B cell (primary cell): ENCODE results near the gene NFKBIZ. TPM values are rescaled to one million over a fixed set of nuclear protein-coding genes. Genes with fewer than 3 reads are reported as not detected.

Experiments used
- ATAC-seq: fragments of 200-7000 bp; cut with Tn5 transposase; one replicate; pipeline ENCODE4 v1.10.0; 2021; ENCODE audit warnings: low read depth, mild to moderate bottlenecking, moderate number of reproducible peaks, moderate library complexity
- CTCF ChIA-PET: fragments of 350-600 bp; sonication (Branson Sonifier 250); formaldehyde crosslinking; loops from one replicate; lab custom pipeline; 2021; ENCODE audit warnings: antibody characterized with exemption, inconsistent platforms; lab: Charles Lee
- POLR2A ChIA-PET: fragments of 350-600 bp; sonication (Branson Sonifier 250); formaldehyde crosslinking; loops from one replicate; lab custom pipeline; 2021; ENCODE audit warnings: antibody characterized with exemption; lab: Charles Lee
- DNase-seq: peaks from one replicate; pipeline ENCODE4 v3.0.0; 2013
- H2AFZ ChIP-seq: 2 replicates; pipeline ENCODE4 v1.6.1; 2012; ENCODE audit warnings: mild to moderate bottlenecking, low read depth, low read length; ENCODE audit not compliant: insufficient read depth, poor library complexity, severe bottlenecking
- H3K27ac ChIP-seq, 2 donors: 1 replicate in 1 of 2; 2 replicates in 1 of 2; pipeline ENCODE4 v1.5.1; 2012 to 2013; ENCODE audit warnings: low read length in 2 of 2, mild to moderate bottlenecking in 2 of 2, moderate library complexity in 1 of 2
- H3K27me3 ChIP-seq, 4 experiments: fragments of 200-600 bp in 1 of 4; sonication (generic) in 1 of 4; replicated peaks in 1 of 4; 1 replicate in 2 of 4; 2 replicates in 2 of 4; pipeline versions ENCODE4 v1.6.1 to v1.7.0; 2013 to 2016; ENCODE audit warnings: low read length in 3 of 4, mild to moderate bottlenecking in 2 of 4, mixed read lengths in 1 of 4, moderate library complexity in 1 of 4; ENCODE audit not compliant: insufficient read depth in 4 of 4, control insufficient read depth in 3 of 4; ENCODE audit errors: control extremely low read depth in 1 of 4
- H3K36me3 ChIP-seq, 2 experiments: replicated peaks in 1 of 2; 1 replicate in 1 of 2; 2 replicates in 1 of 2; pipeline versions ENCODE4 v1.6.1 to v1.7.1; 2013; ENCODE audit warnings: low read length in 1 of 2; ENCODE audit not compliant: insufficient read depth in 2 of 2, control insufficient read depth in 1 of 2; ENCODE audit errors: control extremely low read depth in 1 of 2, extremely low read depth in 1 of 2
- H3K4me1 ChIP-seq, 2 donors: fragments of 200-600 bp in 1 of 2; sonication (generic) in 1 of 2; 1 replicate in 1 of 2; 2 replicates in 1 of 2; pipeline versions ENCODE4 v1.5.1 to v1.6.1; 2013 to 2017; ENCODE audit warnings: low read length in 2 of 2; ENCODE audit not compliant: control insufficient read depth in 2 of 2, insufficient read depth in 2 of 2
- H3K4me2 ChIP-seq: replicated peaks from 2 replicates; pipeline ENCODE3; 2012; ENCODE audit warnings: mild to moderate bottlenecking, low read depth, low read length; ENCODE audit not compliant: poor library complexity, severe bottlenecking
- H3K4me3 ChIP-seq, 5 experiments: fragments of 200-600 bp in 1 of 5; sonication (generic) in 1 of 5; 1 replicate in 3 of 5; 2 replicates in 2 of 5; pipeline versions ENCODE4 v1.5.1 to v1.7.0; 2011 to 2016; ENCODE audit warnings: low read length in 4 of 5, mild to moderate bottlenecking in 4 of 5, low read depth in 2 of 5, control low read depth in 1 of 5, moderate library complexity in 1 of 5; ENCODE audit not compliant: insufficient read depth in 1 of 5; ENCODE audit errors: control extremely low read depth in 1 of 5, extremely low read depth in 1 of 5
- H3K79me2 ChIP-seq: fragments of 200-600 bp; sonication (generic); one replicate; pipeline ENCODE4 v1.6.0; 2016; ENCODE audit warnings: low read length; ENCODE audit not compliant: control insufficient read depth, insufficient read depth
- H3K9ac ChIP-seq: fragments of 200-600 bp; sonication (generic); 2 replicates; pipeline ENCODE4 v1.6.1; 2017; ENCODE audit warnings: mild to moderate bottlenecking, low read length, moderate library complexity
- H3K9me3 ChIP-seq, 3 donors: one replicate each; pipeline versions ENCODE4 v1.6.1 to v1.7.1; 2013; ENCODE audit warnings: low read length in 2 of 3; ENCODE audit not compliant: control insufficient read depth in 2 of 3, insufficient read depth in 1 of 3; ENCODE audit errors: control extremely low read depth in 1 of 3
- H4K20me1 ChIP-seq: 2 replicates; pipeline ENCODE4 v1.6.0; 2012; ENCODE audit warnings: mild to moderate bottlenecking, low read length; ENCODE audit not compliant: insufficient read depth, control insufficient read depth, poor library complexity, severe bottlenecking
- H3K27ac Mint-ChIP-seq: one replicate; pipeline ENCODE4 v1.8.0; 2021; ENCODE audit warnings: mixed read lengths
- H3K27me3 Mint-ChIP-seq: one replicate; pipeline ENCODE4 v1.8.0; 2021; ENCODE audit warnings: mixed read lengths
- H3K4me1 Mint-ChIP-seq: one replicate; pipeline ENCODE4 v1.8.0; 2021; ENCODE audit warnings: mixed read lengths
- H3K4me3 Mint-ChIP-seq: one replicate; pipeline ENCODE4 v1.8.0; 2021; ENCODE audit warnings: mixed read lengths
- H3K9me3 Mint-ChIP-seq: one replicate; pipeline ENCODE4 v1.8.0; 2022; ENCODE audit warnings: mixed read lengths; ENCODE audit not compliant: insufficient read depth
- EZH2 ChIP-seq: IDR thresholded peaks from 2 replicates; pipeline ENCODE4 v1.6.1; 2012; ENCODE audit warnings: borderline replicate concordance, low read depth, mild to moderate bottlenecking, moderate library complexity, low read length; ENCODE audit not compliant: insufficient read depth, poor library complexity, severe bottlenecking
- WGBS: methylation state at CpG from one replicate; pipeline ENCODE4 v1.1.5; 2013; ENCODE audit warnings: missing lambda C conversion rate; ENCODE audit not compliant: insufficient coverage; 5-methylcytosine and 5-hydroxymethylcytosine counted together
- intact Hi-C: fragments of 100-400 bp; cut with micrococcal nuclease; formaldehyde crosslinking; loops from one replicate; pipeline ENCODE4 v1.10.0; 2022
- polyA plus RNA-seq: library from polyadenylated mRNA; depleted of rRNA; stranded (reverse); fragments of >200 nt; gene quantifications from 2 replicates; pipeline ENCODE4 v1.2.3, GENCODE V29; 2012
- total RNA-seq, 2 donors: library from RNA; stranded (reverse); fragments of 120-200 nt in 1 of 2; gene quantifications; 1 replicate in 1 of 2; 2 replicates in 1 of 2; pipeline versions ENCODE4 v1.2.3 to v1.2.4, GENCODE V29; 2013 to 2022
- TF ChIP-seq, protein P1 (sequence below): fragments of 200-600 bp; IDR thresholded peaks from one replicate; pipeline ENCODE4 v1.8.0; 2022; ENCODE audit warnings: antibody characterized with exemption, mild to moderate bottlenecking

NFKBIZ gene
- total and polyA plus RNA-seq, 2 donors (not counting 1 experiment from before 2014, with no cell fraction given), result 114 to 157 TPM

DNA sequence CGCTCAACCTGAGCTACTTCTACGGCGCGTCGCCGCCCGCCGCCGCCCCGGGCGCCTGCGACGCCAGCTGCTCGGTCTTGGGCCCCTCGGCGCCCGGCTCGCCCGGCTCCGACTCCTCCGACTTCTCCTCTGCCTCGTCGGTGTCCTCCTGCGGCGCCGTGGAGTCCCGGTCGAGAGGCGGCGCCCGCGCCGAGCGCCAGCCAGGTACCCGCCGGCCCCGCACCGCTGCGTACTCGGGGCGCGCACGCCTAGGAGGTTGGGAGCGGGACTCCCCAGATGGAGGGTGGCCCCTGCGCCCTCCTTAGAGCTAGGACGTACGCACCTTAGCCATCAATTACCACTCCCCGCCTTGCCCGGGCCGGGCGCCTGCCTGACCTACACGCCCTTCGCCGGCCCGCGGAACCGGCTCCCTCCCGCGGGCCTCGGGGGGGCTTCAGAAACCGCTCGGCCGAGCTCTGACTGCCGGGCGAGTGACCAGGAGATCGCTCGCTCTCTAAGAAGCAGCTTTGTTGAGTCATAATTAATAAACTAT lies 466 bp downstream of the NFKBIZ start:
- peak overlapping the region; percentile 99 for H3K4me3 Mint-ChIP-seq
- peak; percentile 35 for ATAC-seq
- WGBS, result under 1% methylated on average over 67 of the region's 67 CpGs
- peak overlapping the region; percentile 96 for H3K27ac Mint-ChIP-seq
- Histone ChIP-seq H3K27me3 (no peaks in the 10 kb centered on the region), H3K79me2 (peaks cover 51% of the 10 kb centered on the region), H3K4me2 (peak overlapping the region; percentile 75), H3K4me1 (peaks cover 18 to 36% of the 10 kb centered on the region in 2 donors), H3K36me3 (peaks cover 7 to 29% of the 10 kb centered on the region in 2 experiments), H3K9me3 (no peaks in the 10 kb centered on the region), H3K9ac (peak overlapping the region; percentile 97), H3K4me3 (peak overlapping the region; percentile 87 to 100 (median 94)), H4K20me1 (peaks cover 34% of the 10 kb centered on the region), H2AFZ (peak overlapping the region; percentile 72), H3K27ac (peak overlapping the region; percentile 84 to 92)
- peaks cover 53% of the 10 kb centered on the region for H3K4me1 Mint-ChIP-seq
- CTCF ChIA-PET, result interaction anchor here (0.8 to 4.7 kb wide), 20 partner anchors 10 to 379 kb away, joined by 3 to 57 read pairs (median 6); partner anchors contain the start of gene NXPE3
- TF ChIP-seq, protein P1, sequence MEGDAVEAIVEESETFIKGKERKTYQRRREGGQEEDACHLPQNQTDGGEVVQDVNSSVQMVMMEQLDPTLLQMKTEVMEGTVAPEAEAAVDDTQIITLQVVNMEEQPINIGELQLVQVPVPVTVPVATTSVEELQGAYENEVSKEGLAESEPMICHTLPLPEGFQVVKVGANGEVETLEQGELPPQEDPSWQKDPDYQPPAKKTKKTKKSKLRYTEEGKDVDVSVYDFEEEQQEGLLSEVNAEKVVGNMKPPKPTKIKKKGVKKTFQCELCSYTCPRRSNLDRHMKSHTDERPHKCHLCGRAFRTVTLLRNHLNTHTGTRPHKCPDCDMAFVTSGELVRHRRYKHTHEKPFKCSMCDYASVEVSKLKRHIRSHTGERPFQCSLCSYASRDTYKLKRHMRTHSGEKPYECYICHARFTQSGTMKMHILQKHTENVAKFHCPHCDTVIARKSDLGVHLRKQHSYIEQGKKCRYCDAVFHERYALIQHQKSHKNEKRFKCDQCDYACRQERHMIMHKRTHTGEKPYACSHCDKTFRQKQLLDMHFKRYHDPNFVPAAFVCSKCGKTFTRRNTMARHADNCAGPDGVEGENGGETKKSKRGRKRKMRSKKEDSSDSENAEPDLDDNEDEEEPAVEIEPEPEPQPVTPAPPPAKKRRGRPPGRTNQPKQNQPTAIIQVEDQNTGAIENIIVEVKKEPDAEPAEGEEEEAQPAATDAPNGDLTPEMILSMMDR, result no peak
- no peak for TF ChIP-seq EZH2
- POLR2A ChIA-PET, result interaction anchor here (0.6 to 3.1 kb wide), 17 partner anchors 8 to 375 kb away, joined by 3 to 41 read pairs (median 3); partner anchors contain the start of gene ZBTB11
- intact Hi-C loops, result loop anchor here (1.0 to 5.0 kb wide), 9 partner anchors 12 to 208 kb away; partner anchors contain the start of genes NXPE3 and ZBTB11
- H3K9me3 Mint-ChIP-seq, result no peaks in the 10 kb centered on the region
- no peaks in the 10 kb centered on the region for H3K27me3 Mint-ChIP-seq
- DNase-seq, result no peak
